Lower leg skin (tissue), 3 donors: ENCODE data around the gene FMO1.

Experiments used
- POLR2A ChIP-seq, 2 donors: fragments of 450-650 bp; IDR thresholded peaks; one replicate each; pipeline ENCODE4 v1.6.1; 2016 to 2017; ENCODE audit warnings: antibody characterized with exemption in 2 of 2, mild to moderate bottlenecking in 1 of 2, moderate library complexity in 1 of 2
- TF ChIP-seq, protein P1 (sequence below), 3 donors: fragments of 450-650 bp; IDR thresholded peaks; one replicate each; pipeline ENCODE4 v1.5.1; 2016; ENCODE audit warnings: antibody characterized with exemption in 3 of 3, mild to moderate bottlenecking in 3 of 3, moderate library complexity in 2 of 3

DNA sequence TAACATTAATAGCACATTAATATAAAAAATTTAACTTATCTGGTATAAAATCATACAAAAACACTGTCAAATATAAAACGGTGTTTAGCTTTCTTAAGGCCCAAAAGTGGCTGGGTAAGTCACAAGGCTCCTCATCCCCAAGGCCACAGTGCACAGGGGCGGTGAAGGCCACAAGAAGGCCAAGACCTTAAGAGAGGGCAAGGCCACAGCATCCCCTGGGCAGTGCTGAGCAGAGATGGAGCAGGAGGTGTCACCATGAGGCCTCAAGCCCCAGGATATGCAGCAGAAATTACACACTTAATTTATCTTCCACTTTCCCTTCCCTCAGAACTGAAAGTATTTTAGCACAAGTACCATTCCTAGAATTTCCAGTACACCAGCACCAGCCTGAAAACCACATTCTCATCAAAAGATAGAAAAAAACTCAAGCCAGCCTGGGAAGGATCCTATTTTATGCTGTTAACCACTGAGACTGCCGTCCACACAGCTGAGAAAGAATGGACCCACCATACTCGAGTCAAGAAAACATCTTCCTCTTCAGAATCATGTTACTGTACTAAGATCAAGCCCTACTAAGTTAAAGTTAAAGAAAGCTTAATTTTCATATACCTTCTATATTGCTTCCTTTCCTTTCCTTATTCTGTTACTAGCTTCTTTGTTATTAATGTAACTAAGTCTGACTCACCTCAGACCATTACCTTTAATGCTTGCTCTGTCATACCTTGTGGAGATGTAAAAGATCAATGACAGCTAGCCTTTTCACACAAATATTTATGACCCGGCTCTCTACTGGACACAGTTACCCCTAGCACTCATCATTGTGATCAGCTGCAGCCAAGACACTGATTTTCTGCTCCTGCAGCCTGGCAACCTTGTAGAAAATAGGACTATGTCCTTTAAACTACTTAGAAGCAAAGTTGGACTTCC, 26.4 kb upstream of the FMO1 start:
- no peak for TF ChIP-seq POLR2A (IDR thresholded peaks at IDR 0.05)
- TF ChIP-seq, protein P1, sequence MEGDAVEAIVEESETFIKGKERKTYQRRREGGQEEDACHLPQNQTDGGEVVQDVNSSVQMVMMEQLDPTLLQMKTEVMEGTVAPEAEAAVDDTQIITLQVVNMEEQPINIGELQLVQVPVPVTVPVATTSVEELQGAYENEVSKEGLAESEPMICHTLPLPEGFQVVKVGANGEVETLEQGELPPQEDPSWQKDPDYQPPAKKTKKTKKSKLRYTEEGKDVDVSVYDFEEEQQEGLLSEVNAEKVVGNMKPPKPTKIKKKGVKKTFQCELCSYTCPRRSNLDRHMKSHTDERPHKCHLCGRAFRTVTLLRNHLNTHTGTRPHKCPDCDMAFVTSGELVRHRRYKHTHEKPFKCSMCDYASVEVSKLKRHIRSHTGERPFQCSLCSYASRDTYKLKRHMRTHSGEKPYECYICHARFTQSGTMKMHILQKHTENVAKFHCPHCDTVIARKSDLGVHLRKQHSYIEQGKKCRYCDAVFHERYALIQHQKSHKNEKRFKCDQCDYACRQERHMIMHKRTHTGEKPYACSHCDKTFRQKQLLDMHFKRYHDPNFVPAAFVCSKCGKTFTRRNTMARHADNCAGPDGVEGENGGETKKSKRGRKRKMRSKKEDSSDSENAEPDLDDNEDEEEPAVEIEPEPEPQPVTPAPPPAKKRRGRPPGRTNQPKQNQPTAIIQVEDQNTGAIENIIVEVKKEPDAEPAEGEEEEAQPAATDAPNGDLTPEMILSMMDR (IDR thresholded peaks at IDR 0.05) = no peak
